HG03469 (cell line): ENCODE data around the gene FAM78B.

Source experiments
- ATAC-seq: cut with Tn5 transposase; IDR thresholded peaks from one replicate; pipeline ENCODE4 v1.9.1; 2021; ENCODE audit warnings: mild to moderate bottlenecking, moderate library complexity, moderate number of reproducible peaks; ENCODE audit not compliant: unreplicated experiment

FAM78B gene

DNA sequence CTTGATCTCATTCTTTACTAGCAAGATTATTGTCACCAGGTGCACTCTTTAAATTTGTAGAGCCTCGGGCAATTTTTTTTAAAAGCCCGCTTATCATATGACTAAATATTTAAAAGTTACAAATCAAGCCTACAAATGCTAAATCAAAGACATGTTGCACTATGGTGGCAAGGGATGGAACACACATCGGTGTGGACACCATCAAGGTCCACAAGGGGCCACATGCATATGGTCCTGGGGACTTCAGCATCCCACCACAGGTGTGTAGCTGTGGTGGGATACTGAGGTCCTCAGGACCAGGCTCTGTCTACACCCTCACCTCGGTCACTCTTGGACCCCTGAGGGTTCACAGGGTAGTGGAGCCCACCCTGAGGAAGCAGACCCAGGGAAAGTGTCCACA is 45.8 kb downstream of the FAM78B start:
- no peak for ATAC-seq

DNA sequence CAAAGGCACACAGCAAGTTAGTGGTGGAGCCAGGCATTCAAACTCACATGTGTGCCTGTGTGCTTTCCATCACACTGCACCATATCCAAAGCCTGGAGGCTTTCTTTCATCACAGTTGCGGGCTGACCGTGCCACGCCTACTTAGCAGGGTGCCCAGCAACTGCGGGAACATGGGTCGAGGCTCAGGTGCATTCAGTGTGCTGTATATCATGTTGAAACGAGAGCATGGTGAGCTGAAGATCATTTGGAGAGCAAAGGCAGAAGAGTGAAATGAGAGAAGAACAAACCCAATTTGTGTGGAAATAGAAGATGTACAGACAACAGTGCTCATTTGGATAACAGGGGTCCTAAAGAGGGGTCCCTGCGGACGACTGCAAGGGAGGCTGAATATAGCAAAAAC is 46.5 kb downstream of the FAM78B start:
- ATAC-seq: no peak

DNA sequence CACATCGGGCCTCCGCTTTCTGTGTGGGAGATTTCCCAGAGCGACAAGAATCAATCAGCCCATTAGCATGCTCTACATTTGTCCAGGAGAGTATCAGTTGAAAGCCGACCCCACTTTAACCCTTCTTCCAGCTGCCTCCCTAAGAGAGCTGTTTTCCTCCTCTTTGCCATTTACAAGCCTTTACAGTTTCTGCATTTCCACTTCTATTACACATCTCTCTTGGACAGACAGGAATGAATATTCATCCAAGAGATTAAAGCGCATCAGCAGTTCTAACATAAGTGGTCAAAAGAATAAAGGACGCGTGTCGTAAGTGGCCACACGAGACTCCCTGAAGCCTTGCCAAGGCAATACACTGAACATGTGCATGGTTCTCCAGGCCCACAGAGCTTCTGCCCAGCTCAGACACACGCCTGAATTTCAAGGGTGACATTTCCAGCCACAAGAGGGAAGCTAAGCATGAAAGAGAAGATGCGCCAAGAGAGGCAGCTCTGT is 47.3 kb downstream of the FAM78B start:
- no peak for ATAC-seq

DNA sequence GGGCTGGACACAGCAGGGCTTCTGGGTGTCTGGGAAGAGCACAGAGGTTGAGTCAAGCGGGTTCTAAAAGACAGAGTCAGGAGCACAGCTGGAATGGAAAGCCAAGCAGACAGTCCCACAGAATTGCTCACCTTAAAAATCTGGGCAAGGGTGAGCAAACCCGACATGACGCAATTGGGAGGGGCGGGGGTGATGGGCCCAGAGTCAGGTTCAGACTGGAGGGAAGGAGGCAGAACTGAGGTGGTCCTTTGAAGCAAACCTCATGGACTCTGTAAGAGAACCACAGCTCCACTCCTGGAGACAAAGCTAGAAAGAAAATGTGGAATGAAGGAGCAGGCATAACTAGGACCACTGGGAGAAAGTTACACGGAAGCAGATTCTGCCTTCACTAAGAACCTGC is 49.0 kb downstream of the FAM78B start:
- no peak for ATAC-seq

DNA sequence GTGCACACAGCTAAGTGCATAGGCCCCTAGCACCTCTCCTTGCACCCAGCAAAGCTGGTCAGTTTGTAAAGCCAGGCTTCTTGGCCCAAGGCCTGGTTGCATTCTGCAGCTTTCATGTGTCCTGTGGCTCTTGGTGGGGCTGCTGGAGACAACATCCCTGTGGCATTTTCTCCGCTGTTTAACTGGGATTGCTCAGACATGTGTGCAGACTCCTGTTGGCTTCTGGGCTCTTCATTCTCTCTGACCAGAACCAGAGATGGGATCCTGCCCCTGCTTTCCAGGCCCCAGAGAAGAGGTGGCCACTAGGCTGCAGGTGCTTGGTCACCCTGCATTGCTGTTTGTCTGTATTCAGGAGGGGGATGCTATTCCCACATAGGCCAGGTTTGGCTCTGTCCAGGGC is 50.8 kb downstream of the FAM78B start:
- no peak for ATAC-seq

DNA sequence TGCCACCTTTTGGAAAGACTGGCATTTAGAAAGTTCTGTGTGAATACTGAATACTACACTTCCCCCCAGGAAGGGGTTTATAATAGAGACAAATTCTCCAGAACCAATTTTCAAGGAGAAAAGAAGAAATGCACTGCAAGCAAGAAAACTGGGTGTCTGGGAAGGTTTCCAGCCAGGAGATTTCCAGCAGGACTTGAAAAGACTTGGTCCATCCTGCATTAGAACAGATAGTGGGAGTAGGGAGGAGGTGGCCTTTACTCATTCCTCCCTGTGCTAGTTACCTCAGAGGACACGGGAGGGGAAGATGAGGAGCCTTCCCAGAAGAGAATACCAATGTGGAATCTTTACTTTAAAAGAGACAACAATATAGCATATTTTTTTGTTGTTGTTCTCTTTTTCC is 52.4 kb downstream of the FAM78B start:
- ATAC-seq: no peak

DNA sequence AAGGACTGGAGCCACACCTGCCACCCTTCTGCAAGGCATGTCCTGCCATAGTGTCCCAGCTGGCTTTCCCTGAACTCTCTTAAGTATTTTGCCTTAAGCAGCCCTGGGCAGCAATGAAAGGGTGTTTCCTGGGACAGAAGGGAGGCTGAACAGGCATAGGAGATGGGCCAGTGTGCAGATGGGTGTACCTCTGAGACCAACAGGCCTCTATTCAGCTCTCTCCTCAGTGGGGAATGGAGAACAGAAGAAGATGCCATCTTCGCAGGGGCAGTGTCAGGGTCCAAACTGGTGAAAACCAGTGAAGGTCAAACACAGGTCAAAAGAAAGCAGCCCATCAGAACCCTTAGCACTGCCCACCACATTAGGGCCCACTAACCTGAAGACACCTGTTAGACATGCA is 53.2 kb downstream of the FAM78B start:
- ATAC-seq: no peak

DNA sequence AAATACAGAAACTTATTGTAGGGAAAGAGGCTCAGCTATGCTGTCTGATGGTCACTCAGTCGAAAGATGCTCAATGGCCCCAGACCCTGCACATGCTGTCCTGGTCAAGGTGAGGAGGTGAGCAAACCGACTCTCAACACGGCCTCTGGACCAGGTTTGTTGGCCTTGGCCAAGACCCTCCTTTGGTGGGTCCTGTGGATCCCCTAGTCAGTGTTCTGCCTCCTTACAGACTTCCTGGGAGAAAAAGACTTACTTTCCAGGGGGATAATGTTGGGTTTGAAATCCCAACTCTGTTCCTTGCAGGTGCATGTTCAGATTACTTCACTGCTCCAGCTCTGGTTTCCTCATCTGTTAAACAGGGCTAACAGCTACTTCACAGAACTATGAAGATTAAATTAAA is 53.8 kb downstream of the FAM78B start:
- no peak for ATAC-seq

DNA sequence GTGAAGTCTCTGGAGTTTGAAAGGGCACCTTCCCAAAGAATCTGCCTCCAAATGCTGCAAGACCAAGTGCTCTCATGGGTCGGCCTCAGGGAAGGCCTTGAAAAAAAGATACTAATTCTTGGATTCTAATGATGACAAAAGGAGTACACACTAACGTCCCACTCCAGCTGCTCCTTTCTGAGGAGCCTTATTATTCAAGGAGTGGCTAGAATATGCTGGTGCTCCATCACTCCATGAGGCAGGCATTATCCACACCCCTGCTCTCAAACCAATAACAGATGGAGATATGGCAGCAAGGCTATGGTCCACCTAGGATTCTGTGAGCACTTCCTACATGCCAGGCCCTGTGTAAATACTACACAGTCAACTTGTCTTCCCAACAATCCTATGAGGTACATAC is 54.4 kb downstream of the FAM78B start:
- ATAC-seq: no peak

DNA sequence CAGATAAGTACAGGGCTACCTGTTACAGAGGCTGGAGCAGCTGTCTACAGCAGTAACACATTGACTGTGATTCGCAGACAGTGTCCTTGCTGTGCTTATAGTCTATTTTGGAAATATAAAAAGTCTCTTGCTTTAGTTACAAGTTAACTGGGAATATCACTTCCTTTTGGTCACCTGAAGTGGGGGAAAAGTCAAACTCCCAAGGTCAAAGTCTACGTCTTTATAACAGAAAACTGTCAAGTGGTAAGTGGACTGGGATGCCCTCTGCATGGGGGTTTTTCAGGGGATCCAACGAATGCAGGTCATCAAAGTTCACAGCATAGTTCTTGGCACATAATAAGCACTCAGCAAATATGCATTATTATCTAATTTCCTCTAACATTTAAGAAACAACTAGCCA is 55.4 kb downstream of the FAM78B start:
- ATAC-seq: no peak

DNA sequence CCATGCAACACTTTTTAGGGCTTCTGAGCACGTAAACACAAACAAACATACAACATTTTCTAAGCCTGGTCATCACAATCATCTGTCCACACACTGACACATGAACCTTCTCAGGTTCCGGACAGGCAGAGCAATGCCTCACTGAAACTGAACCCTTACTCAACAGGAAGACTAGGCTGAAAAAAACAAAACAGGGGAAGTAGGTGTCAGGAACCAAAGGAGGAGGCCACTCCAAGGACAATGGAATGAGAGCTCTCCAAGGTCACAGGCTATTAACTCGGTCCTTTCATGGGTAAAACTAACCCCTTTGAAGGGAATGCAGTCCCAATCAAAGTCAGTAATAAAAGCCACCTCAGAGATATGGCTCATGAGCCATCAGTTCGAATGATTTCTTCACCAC is 76.6 kb downstream of the FAM78B start:
- no peak for ATAC-seq

DNA sequence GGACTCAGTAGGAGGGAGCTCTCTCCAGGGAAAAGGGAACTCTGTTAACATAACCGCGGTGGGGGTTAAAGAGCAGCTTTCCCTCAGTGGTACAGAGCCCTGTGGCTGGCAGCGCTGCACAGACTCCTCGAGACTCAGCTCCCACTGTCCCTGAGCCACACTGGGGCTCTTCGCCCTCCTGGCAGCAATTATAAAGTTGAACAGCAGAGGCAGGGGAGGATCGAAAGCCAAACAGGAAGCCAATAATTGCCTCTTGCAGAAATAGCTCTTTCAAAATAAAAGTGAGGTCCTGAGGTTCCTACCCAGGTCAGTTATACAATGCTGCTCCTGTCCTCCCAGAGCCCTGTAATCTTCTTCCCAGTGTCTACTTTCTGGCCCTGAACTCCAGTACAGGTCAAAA is 77.0 kb downstream of the FAM78B start:
- ATAC-seq: peak; percentile 82

DNA sequence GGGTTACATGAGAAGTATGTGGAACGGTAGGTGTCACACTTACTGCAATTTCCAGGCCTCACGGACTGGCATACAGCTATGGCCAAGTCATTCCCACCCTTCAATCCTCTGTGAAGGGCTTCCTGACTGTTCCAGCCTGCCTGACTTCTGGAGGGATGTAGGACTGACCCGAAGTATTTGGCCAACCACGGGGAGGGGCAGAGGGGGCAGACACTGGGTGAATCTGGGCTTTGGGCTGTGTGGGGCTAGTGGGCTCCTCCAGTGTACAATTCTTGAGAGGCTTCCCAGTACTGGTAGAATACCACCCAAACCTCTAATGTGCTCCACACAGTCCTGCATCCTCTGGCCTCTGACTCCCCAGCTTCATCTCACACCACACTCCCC is 78.2 kb downstream of the FAM78B start:
- no peak for ATAC-seq

DNA sequence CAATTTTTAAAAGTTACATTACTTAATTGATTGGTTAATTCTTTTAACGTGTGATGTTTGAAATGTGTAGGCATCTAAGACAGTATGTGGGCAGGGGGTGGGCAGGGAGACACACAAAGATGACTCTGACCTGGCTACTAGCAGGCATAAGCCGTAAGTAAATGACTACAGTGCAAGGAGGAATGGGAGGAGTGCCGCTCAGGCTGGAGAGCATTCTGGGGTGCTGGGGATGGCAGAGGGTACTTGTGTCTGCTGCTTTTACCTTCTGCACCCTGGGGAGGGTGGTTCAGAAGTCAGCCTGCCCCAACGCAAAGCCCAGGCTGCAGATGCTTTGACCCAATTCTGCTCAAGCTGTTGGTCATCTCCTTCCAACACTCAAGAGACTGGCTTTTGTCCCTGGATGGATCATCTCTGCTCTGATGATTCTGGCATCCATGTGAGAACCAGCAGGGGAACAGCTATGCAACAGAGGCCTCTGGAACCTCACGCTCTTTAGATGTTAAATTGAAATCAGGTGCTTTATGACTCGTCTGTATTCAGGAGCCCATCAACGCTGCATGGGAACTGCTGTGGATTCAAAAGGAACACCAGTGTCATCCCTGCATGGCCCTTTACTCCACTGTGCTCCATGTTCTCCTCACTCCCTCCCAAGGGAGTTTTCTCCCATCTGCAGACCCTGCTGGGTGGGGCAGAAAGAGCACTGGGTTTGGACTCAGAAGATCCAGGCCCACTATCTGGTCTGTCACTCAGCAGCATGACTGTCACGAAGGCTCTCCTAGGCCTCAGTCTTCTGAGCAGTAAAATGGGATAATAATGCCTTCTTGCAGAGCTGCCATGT is 78.8 kb downstream of the FAM78B start:
- ATAC-seq: no peak

DNA sequence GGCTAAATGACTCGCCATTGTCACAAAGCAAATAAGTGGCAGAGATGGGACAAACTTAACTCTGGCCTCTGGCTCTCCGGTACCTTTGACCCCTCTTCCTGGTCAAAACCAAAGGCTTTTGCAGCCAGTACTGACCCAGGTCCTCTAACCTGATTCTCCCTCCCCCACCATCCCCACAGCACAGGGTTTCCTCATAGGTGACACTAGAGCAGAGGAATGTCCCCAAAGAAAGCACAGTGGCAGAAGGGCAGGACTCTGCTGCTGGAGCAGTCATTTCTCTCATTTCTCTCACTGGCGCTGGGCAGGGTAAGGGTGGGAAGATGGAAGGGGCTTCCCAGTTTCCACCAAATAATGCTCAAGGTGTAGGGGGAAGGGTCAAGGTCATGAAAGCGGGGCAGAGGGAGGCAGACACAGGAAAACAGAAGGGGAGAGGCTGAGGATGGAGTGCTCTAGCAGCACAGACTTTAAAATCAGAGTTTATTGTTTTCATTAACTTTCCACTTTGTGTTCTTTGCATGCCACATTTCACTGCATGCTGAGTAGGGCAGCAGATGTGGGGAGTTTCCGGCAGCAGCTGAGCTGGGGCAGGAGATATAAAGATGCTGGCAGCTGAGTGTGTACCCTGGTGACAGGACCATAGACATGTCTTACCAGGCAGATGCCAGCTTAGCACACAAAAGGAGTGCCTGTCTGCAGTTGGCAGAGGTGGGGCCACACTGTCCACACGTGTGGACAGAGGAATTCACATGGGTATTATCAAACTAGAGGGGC is 80.5 kb downstream of the FAM78B start:
- ATAC-seq: no peak

DNA sequence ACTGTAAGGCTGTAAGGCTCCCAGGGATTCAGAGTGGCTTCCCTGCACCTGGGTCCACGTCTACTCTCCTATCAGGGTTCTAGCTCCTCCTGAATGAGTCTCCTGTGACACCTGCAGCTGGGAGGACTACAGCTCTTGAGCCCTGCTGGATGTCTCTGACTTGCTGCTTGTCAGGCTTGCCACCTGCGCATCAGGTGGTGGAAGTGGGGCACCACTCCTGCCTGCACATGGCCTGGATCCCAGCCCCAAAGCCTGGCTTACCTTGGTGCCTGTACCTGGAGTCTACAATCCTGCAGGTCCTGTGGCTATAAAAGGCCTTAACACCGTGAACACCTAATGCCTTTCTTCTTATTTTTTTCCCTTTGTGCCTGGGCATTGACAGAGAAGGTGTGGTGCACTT is 82.2 kb downstream of the FAM78B start:
- ATAC-seq: no peak

DNA sequence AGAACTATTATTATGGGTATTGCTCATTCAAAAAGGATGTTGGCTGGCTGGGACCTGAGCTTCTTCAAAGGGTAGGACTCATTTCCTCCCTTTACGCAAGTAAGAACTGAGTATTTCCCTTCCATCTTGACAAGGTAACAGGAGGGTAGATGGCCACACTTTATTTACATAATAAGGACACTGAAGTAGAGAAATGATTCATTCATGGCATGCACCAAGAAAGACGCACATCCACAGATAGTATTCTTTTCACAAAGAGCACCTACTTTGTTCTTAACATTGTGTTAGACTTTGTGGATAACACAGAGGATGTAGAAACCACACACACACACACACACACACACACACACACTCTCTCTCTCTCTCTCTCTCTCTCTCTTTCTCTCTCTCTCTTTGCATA is 82.9 kb downstream of the FAM78B start:
- peak; percentile 81 for ATAC-seq

DNA sequence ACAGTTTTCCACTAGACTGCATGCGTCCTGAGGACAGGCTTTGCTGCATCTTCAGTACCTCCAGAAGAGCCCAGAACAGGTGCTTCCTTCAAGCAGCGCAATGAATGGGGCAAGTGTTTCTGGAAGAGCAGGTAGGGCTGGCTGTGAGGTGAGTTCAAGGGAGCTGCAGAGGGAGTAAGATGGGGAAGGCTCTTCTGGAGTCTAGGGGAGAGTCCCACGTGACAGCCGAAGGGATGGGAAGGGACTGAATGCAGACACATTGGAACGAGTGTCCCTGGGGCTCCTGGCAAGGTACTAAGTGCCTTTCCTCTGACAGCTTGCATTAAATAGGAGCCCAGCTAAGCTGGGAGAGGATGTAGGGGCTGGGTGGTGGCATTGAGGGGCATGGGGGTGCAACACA is 84.2 kb downstream of the FAM78B start:
- no peak for ATAC-seq

DNA sequence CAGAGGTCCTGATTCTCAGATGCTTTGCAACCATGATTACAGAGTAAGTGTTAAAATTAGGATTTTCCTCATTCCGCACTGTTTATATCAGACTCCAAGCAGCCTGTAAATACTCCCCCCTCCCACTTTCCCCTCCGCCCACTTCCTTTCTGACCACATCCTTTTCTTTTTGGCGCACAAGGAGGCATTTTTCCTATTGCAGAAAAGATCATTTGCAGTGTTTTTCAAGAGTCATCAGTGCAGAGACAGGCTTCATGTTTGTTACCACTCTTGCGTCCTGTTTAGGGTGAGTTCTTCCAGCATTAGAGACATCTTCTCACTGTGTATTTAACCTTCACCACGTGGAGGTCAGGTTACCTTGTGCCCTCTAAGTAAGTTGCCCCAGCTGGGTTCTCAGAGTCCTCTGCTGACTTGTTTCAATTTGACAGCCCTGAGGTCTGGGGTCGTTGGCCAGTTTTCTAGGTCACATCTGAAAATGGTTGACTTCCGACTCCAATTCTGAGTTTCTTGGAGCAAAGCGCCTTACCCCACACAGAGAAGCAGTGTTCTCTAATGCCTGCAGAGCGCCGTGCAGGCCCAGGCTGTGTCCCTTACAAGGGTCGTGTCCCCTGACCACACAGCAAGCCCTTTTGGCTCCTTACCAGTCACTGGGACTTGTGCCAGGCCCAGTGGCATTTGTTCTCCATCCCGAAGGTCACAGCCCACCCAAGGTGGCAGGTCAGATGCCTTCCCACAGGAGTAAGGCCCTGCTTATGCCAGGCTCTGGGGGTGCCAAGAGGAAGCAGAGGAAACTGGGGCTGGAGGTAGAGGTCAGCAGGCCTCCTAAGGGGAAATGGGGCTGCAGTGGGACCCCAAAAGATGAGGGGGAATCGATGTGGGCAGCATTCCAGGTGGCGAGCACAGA is 85.6 kb downstream of the FAM78B start:
- ATAC-seq: no peak

DNA sequence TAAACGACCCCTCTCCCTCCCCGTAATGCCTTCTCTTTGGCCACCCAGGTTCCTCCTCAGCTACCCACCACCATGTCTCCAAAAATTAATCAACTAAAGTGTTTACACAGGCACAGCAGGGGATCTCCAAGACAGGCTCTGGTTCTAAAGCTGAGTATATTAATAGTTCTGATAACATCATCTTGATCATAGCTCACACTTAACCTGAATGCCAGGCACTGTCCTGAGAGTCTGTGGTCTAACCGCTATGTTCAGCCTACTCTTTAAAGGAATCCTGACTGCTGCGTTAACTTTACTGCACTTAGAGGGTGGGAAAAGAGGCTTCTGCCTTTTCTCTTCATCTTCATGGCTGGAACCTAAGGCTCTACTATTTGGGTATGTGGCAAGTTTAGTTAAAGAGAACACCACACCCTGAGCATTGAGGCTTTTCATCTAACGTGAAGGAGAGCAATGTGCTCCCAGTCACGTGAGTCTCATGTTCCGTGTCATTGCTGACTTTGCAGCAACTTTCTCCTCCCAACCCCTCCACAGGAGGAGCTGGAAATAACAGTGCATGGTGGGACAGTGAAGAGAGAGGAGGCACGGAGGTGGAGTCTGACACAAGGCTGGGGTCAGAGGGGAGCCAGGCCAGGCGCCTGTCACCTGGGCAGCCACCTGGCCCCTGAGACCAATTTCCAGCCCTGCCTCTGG is 86.4 kb downstream of the FAM78B start:
- no peak for ATAC-seq

DNA sequence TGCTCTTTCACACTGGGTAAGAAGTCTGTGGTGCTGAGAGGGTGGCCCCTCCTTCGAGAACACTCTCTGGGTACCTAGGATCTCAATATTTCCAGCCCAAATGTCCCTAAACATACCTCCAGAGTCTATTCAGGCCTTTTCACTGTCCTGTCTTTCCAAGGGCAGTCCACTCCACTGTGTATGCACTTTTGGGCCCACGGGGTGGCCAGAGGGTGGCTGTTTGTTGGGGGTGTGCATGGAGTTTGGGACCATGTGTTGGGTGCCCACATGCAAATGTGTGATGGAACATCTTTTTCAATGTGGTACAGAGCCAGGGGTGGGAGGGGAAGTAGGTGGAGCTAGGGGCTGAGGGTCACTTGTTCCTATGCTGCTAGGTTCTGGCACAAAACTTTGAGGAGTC is 87.5 kb downstream of the FAM78B start:
- no peak for ATAC-seq
